Muscle layer of duodenum (tissue), 2 donors: Measurements from ENCODE around the gene GAB2.
"Not testable (repeated sequence)": the region's sequence is repeated elsewhere in the genome, so short reads cannot be mapped to it uniquely, and the experiment has no call there.

Experiments
- H3K27ac ChIP-seq: one replicate; pipeline ENCODE4 v1.7.0; 2013; ENCODE audit warnings: mild to moderate bottlenecking, low read length
- H3K27me3 ChIP-seq: one replicate; pipeline ENCODE4 v1.7.0; 2013; ENCODE audit warnings: low read depth, mild to moderate bottlenecking, control low read depth, low read length
- H3K36me3 ChIP-seq, 2 donors: one replicate each; pipeline ENCODE4 v1.7.0; 2013; ENCODE audit warnings: low read length in 2 of 2, control low read depth in 1 of 2, mild to moderate bottlenecking in 1 of 2; ENCODE audit not compliant: insufficient read depth in 2 of 2, control insufficient read depth in 1 of 2
- H3K4me1 ChIP-seq, 2 donors: one replicate each; pipeline ENCODE4 v1.7.0; 2013; ENCODE audit warnings: low read length in 2 of 2, mild to moderate bottlenecking in 2 of 2, control low read depth in 1 of 2, moderate library complexity in 1 of 2; ENCODE audit not compliant: insufficient read depth in 2 of 2, control insufficient read depth in 1 of 2
- H3K4me3 ChIP-seq, 2 donors: one replicate each; pipeline ENCODE4 v1.7.0; 2013; ENCODE audit warnings: low read length in 2 of 2, low read depth in 1 of 2, mild to moderate bottlenecking in 1 of 2
- H3K9me3 ChIP-seq, 2 donors: one replicate each; pipeline ENCODE4 v1.7.0; 2013; ENCODE audit warnings: low read length in 2 of 2, control low read depth in 1 of 2, mild to moderate bottlenecking in 1 of 2; ENCODE audit not compliant: control insufficient read depth in 1 of 2
- donor health status: healthy.

The GAB2 gene

DNA sequence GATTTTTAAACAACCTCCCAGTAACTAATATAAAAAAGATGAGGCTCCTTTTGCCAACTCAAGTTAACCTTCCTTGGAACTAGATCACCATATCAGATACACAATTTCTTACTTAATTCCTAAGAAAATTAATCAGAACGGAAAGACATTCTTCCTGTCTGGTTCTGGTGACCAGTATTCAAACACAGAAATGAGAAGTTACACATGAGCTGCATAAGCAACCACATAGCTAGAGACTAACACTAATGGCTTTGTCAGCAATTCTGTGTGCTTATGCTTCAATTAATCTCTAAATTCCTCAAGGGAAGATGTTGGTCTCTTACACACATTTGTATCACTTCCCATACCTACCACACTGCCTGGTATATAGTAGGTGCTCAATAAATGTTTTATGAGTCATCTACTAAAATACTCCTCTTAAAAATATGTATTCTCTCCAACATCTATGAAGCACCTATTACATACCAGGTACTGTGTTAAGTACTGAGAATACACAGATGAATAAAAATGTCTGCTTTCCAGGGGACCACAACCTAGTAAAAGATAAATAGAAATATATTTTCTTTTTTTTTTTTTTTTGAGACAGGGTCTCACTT is 54.5 kb downstream of the GAB2 start:
- Histone ChIP-seq H3K4me1 (peaks cover 11 to 23% of the 10 kb centered on the region in 2 donors), H3K27ac (no peak overlapping the region), H3K4me3 (no peak overlapping the region), H3K36me3 (no peaks in the 10 kb centered on the region), H3K9me3 (no peaks in the 10 kb centered on the region), H3K27me3 (no peaks in the 10 kb centered on the region)

- no peak overlapping the region for H3K4me3 ChIP-seq
- H3K27me3 ChIP-seq: no peaks in the 10 kb centered on the region
- H3K36me3 ChIP-seq: no peaks in the 10 kb centered on the region
- H3K9me3 ChIP-seq: no peaks in the 10 kb centered on the region
- H3K4me1 ChIP-seq: peaks cover 11 to 27% of the 10 kb centered on the region in 2 donors
- no peak overlapping the region for H3K27ac ChIP-seq
These were observed 56.4 kb downstream of the GAB2 start for GRCh38 chr11:78361228-78361627.

DNA sequence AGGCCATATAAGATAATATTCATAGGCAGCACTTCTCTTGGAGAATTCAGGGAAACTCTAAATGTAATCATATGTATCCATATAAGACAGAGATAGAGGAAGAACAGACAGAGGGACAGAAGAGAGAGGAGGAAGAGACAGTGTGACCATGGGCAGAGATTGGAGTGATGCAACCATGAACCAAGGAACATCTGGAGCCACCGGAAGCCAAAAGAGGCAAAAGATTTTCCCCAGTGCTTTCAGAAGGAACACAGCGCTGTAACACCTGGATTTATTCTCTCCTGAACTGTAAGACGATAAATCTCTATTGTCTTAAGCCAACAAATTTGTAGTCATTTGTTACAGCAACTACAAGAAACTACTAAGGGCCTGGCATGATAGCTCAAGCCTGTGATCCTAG is 57.7 kb downstream of the GAB2 start:
- H3K4me1 ChIP-seq: peaks cover 0 to 18% of the 10 kb centered on the region in 2 donors
- H3K9me3 ChIP-seq: no peaks in the 10 kb centered on the region
- H3K4me3 ChIP-seq: no peak overlapping the region
- H3K36me3 ChIP-seq: no peaks in the 10 kb centered on the region
- H3K27me3 ChIP-seq: no peaks in the 10 kb centered on the region
- no peak overlapping the region for H3K27ac ChIP-seq

- not testable (repeated sequence) for H3K4me3 ChIP-seq, H3K9me3 ChIP-seq, H3K36me3 ChIP-seq, H3K27me3 ChIP-seq, H3K27ac ChIP-seq
- H3K4me1 ChIP-seq: peaks cover 0 to 18% of the 10 kb centered on the region in 2 donors
These were observed 59.7 kb downstream of the GAB2 start for GRCh38 chr11:78357924-78358323.

- H3K36me3 ChIP-seq, H3K27ac ChIP-seq, H3K9me3 ChIP-seq, H3K27me3 ChIP-seq, H3K4me3 ChIP-seq: not testable (repeated sequence)
- peaks cover 0 to 19% of the 10 kb centered on the region in 2 donors for H3K4me1 ChIP-seq
These were observed 60.2 kb downstream of the GAB2 start for GRCh38 chr11:78357425-78357824.

GRCh38 chr11:78355742-78356141 is 61.9 kb downstream of the GAB2 start:
- not testable (repeated sequence) for H3K9me3 ChIP-seq, H3K27ac ChIP-seq, H3K36me3 ChIP-seq, H3K4me3 ChIP-seq, H3K27me3 ChIP-seq
- peaks cover 3 to 33% of the 10 kb centered on the region in 2 donors for H3K4me1 ChIP-seq

- Histone ChIP-seq H3K9me3 (no peaks in the 10 kb centered on the region), H3K27me3 (no peaks in the 10 kb centered on the region), H3K27ac (peak overlapping the region; percentile 19), H3K4me1 (peaks cover 4 to 38% of the 10 kb centered on the region in 2 donors), H3K4me3 (no peak overlapping the region), H3K36me3 (no peaks in the 10 kb centered on the region)
These were observed 62.3 kb downstream of the GAB2 start for GRCh38 chr11:78355309-78355705.

GRCh38 chr11:78354408-78355308 is 63.0 kb downstream of the GAB2 start:
- no peak overlapping the region for H3K4me3 ChIP-seq

DNA sequence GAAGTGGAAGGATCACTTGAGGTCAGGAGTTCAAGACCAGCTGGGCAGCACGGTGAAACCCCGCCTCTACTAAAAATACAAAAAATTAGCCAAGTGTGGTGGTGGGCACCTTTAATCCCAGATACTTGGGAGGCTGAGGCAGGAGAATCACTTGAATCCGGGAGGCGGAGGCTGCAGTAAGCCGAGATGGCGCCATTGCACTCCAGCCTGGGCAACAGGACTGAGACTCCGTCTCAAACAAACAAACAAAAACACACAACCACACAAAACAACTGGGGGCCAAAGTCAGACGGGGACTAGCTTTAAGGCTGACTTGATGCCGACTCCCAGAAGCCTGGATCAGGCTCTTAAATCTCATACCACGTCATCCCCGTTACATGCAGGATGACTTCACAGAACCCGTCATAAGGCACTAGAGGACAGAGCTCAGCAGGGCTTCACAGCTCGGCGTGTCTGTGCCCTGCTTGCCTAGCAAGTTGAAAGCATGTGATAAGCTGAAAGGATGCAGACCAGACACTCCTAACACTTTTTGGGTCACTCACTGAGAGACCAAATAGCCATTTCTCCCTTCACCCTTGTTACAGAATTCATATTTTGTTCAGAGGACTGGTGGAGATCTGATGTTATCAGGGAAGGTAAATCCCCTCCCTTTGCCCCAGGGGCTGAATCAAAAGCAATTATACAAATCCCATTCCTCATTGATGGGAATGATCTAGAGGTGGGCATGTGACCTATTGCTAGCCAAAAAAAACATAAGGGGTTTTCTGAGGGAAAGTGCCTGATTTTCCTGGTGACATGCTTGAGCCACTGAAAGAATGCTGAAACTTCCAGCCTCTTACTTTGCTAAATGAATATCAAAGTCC is 65.4 kb downstream of the GAB2 start:
- Histone ChIP-seq H3K4me1 (peaks cover 20 to 48% of the 10 kb centered on the region in 2 donors), H3K27ac (no peak overlapping the region), H3K4me3 (no peak overlapping the region), H3K36me3 (no peaks in the 10 kb centered on the region), H3K9me3 (no peaks in the 10 kb centered on the region), H3K27me3 (no peaks in the 10 kb centered on the region)

More at GRCh38 chr11:78354408-78355308, 63.0 kb downstream of the GAB2 start:
- no peaks in the 10 kb centered on the region for H3K27me3 ChIP-seq
- no peaks in the 10 kb centered on the region for H3K9me3 ChIP-seq
- H3K36me3 ChIP-seq: no peaks in the 10 kb centered on the region
- peak overlapping the region; percentile 19 for H3K27ac ChIP-seq
- peaks cover 6 to 40% of the 10 kb centered on the region in 2 donors for H3K4me1 ChIP-seq

GRCh38 chr11:78351193-78351592 is 66.4 kb downstream of the GAB2 start:
- Histone ChIP-seq H3K36me3 (no peaks in the 10 kb centered on the region), H3K9me3 (no peaks in the 10 kb centered on the region), H3K4me3 (peak overlapping the region; percentile 31 to 41), H3K4me1 (peaks cover 20 to 44% of the 10 kb centered on the region in 2 donors), H3K27me3 (no peaks in the 10 kb centered on the region), H3K27ac (peak overlapping the region; percentile 75)

- peak overlapping the region; percentile 31 to 41 for H3K4me3 ChIP-seq
- H3K4me1 ChIP-seq: peaks cover 20 to 44% of the 10 kb centered on the region in 2 donors
- no peaks in the 10 kb centered on the region for H3K27me3 ChIP-seq
These were observed 66.9 kb downstream of the GAB2 start for GRCh38 chr11:78350646-78351165.

More at GRCh38 chr11:78350646-78351165, 66.9 kb downstream of the GAB2 start:
- no peaks in the 10 kb centered on the region for H3K36me3 ChIP-seq
- no peaks in the 10 kb centered on the region for H3K9me3 ChIP-seq
- H3K27ac ChIP-seq: peak overlapping the region; percentile 75
